GM23248 (cell line): ENCODE data around the gene AGAP6. TPM values are rescaled to one million over a fixed set of nuclear protein-coding genes. Genes with fewer than 3 reads are reported as not detected.
"Not testable (repeated sequence)": the region's sequence is repeated elsewhere in the genome, so short reads cannot be mapped to it uniquely, and the experiment has no call there.

Experiments
- DNase-seq: peaks from one replicate; pipeline ENCODE4 v3.0.0-alpha.2; 2015
- H2AFZ ChIP-seq: fragments of 200-600 bp; sonication (generic); 2 replicates; pipeline ENCODE4 v1.6.1; 2016; ENCODE audit warnings: antibody characterized with exemption
- H3F3A ChIP-seq: fragments of 200-600 bp; sonication (generic); 2 replicates; pipeline ENCODE4 v1.6.1; 2016; ENCODE audit warnings: mild to moderate bottlenecking, antibody characterized with exemption, mixed run types; ENCODE audit not compliant: insufficient read depth
- H3K27ac ChIP-seq: fragments of 200-600 bp; sonication (generic); 2 replicates; pipeline ENCODE4 v1.5.1; 2016; ENCODE audit warnings: mild to moderate bottlenecking
- H3K27me3 ChIP-seq: fragments of 200-600 bp; sonication (generic); replicated peaks from 2 replicates; pipeline ENCODE4 v1.6.1; 2016; ENCODE audit warnings: mild to moderate bottlenecking; ENCODE audit not compliant: insufficient read depth
- H3K36me3 ChIP-seq: fragments of 200-600 bp; sonication (generic); 2 replicates; pipeline ENCODE4 v1.6.1; 2016; ENCODE audit warnings: low read depth, mild to moderate bottlenecking
- H3K4me1 ChIP-seq: fragments of 200-600 bp; sonication (generic); 2 replicates; pipeline ENCODE4 v1.6.1; 2016; ENCODE audit warnings: mild to moderate bottlenecking; ENCODE audit not compliant: insufficient read depth
- H3K4me2 ChIP-seq: fragments of 200-600 bp; sonication (generic); one replicate; pipeline ENCODE4 v1.6.1; 2016; ENCODE audit warnings: mild to moderate bottlenecking; ENCODE audit not compliant: unreplicated experiment
- H3K4me3 ChIP-seq: fragments of 200-600 bp; sonication (generic); 2 replicates; pipeline ENCODE4 v1.5.1; 2016; ENCODE audit warnings: mild to moderate bottlenecking
- H3K79me2 ChIP-seq: fragments of 200-600 bp; sonication (generic); 2 replicates; pipeline ENCODE4 v1.6.1; 2016; ENCODE audit warnings: mild to moderate bottlenecking; ENCODE audit not compliant: insufficient read depth
- H3K9ac ChIP-seq: fragments of 200-600 bp; sonication (generic); 2 replicates; pipeline ENCODE4 v1.6.1; 2016; ENCODE audit warnings: mild to moderate bottlenecking
- H3K9me2 ChIP-seq: fragments of 200-600 bp; sonication (generic); 2 replicates; pipeline ENCODE4 v1.6.1; 2016; ENCODE audit warnings: mixed run types, mild to moderate bottlenecking, moderate library complexity; ENCODE audit not compliant: insufficient read depth
- H3K9me3 ChIP-seq: fragments of 200-600 bp; sonication (generic); one replicate; pipeline ENCODE4 v1.6.1; 2017; ENCODE audit warnings: low read depth
- H4K20me1 ChIP-seq: fragments of 200-600 bp; sonication (generic); 2 replicates; pipeline ENCODE4 v1.6.0; 2016; ENCODE audit not compliant: insufficient read depth
- EZH2 ChIP-seq: fragments of 200-600 bp; sonication (generic); IDR thresholded peaks from 2 replicates; pipeline ENCODE4 v1.6.1; 2018; ENCODE audit warnings: antibody characterized with exemption, mild to moderate bottlenecking; ENCODE audit not compliant: insufficient read depth, poor library complexity, severe bottlenecking
- EZH2phosphoT487 ChIP-seq: fragments of 200-600 bp; sonication (generic); IDR thresholded peaks from 2 replicates; pipeline ENCODE4 v1.6.1; 2018; ENCODE audit warnings: antibody characterized with exemption, moderate library complexity, mild to moderate bottlenecking, low read depth; ENCODE audit not compliant: insufficient read depth
- WGBS, 2 experiments: methylation state at CpG; one replicate each; pipeline ENCODE4 v1.1.6; 2015 to 2017; ENCODE audit warnings: low lambda C conversion rate in 2 of 2, low coverage in 1 of 2; ENCODE audit errors: missing lambda C conversion rate in 2 of 2; 5-methylcytosine and 5-hydroxymethylcytosine counted together
- in situ Hi-C: fragments of 300-500 bp; cut with MboI; formaldehyde crosslinking; loops from 2 replicates; pipeline ENCODE4 v1.15.0; 2020
- polyA plus RNA-seq: library from polyadenylated mRNA; unstranded; fragments of >200 nt; fragmentation: Nextera tagmentation; extraction: Ambion mirVana; gene quantifications from 2 replicates; pipeline ENCODE4 v1.2.1, GENCODE V29; 2016
- total RNA-seq: library from RNA; depleted of rRNA; stranded (reverse); fragments of >200 nt; shearing (Covaris generic); gene quantifications from 2 replicates; pipeline ENCODE4 v1.2.3, GENCODE V29; 2014

The AGAP6 gene
- total and polyA plus RNA-seq, 2 experiments from 2014 or later, result 4.7 to 4.9 TPM

DNA sequence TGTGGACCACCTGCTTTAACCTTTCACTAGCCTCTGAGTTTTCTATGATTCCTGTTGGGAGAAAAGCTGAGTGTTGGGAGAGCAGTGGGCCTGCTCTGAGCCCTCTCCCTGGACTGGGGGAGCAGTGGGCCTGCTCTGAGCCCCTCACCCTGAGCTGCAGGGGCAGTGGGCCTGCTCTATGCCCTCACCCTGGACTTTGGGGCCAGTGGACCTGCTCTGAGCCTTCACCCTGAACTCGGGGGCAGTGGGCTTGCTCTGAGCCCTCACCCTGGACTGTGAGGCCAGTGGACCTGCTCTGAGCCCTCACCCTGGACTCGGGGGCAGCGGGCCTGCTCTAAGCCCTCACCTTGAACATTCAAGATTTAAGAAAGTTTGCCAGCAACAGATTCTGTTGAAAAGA lies 33.4 kb downstream of the AGAP6 start:
- H3K4me3 ChIP-seq, result no peak overlapping the region
- H3K27ac ChIP-seq, result no peak overlapping the region
- in situ Hi-C loops, result no loop called here
- DNase-seq, result no peak
- 0 out of 2 replicates have a peak, but pooled peaks cover 9% of the 10 kb centered on the region for H3K27me3 ChIP-seq
- H3K4me1 ChIP-seq, result peaks cover 6% of the 10 kb centered on the region; the same call in 1 of the 2 replicates
- H3K36me3 ChIP-seq, result no peaks in the 10 kb centered on the region
- H3K9me2 ChIP-seq, result no peaks in the 10 kb centered on the region
- WGBS, 2 experiments, result 46 to 56% methylated on average over 3 of the region's 3 CpGs
- no peaks in the 10 kb centered on the region for H3K79me2 ChIP-seq
- TF ChIP-seq EZH2, result no peak
- no peak for TF ChIP-seq EZH2phosphoT487
- H3K4me2 ChIP-seq, result no peak overlapping the region
- H3F3A ChIP-seq, result no peaks in the 10 kb centered on the region
- H3K9ac ChIP-seq, result no peak overlapping the region
- H3K9me3 ChIP-seq, result no peaks in the 10 kb centered on the region
- no peaks in the 10 kb centered on the region for H4K20me1 ChIP-seq
- H2AFZ ChIP-seq, result no peak overlapping the region

DNA sequence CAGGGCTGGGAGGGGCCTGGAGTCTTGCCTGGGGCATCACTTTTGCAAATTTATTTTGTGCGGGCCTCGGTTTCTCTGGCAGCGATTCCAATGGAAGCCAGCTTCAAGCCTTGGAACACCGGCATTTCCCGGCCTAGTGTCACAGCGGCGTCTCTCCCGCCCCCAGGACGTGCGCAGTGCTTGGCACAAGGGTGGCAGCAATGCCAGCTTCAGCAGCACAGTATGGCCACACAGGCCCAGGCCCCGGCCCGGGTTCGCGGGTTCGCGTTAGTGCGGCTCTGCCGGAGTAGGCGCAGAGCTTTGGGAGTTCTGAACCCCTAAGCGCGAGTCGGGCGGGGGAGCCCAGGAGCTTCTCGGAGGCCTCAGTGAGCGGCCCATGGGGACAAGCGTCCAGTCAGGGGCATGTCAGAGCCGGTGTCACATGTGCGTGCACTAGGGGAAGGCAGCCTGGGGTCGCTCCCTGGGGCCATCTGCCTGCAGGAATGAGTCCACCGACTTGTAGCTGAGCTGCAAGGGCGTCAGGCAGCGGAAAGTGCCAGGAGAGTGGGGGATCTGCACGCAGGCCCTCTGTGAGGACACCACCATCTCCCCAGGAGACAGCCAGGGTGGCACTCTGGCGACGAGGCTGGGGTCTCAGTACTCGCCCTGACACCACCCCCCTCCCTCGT lies 36.6 kb downstream of the AGAP6 start:
- H3K27ac ChIP-seq, H3K9me3 ChIP-seq, H4K20me1 ChIP-seq, H3F3A ChIP-seq, H2AFZ ChIP-seq, H3K4me3 ChIP-seq, H3K27me3 ChIP-seq, H3K9me2 ChIP-seq, H3K79me2 ChIP-seq, H3K36me3 ChIP-seq, in situ Hi-C loops, H3K4me1 ChIP-seq, H3K4me2 ChIP-seq, DNase-seq, H3K9ac ChIP-seq: not testable (repeated sequence)
- 15 to 24% methylated on average over 30 to 32 of the region's 37 CpGs for WGBS, 2 experiments

DNA sequence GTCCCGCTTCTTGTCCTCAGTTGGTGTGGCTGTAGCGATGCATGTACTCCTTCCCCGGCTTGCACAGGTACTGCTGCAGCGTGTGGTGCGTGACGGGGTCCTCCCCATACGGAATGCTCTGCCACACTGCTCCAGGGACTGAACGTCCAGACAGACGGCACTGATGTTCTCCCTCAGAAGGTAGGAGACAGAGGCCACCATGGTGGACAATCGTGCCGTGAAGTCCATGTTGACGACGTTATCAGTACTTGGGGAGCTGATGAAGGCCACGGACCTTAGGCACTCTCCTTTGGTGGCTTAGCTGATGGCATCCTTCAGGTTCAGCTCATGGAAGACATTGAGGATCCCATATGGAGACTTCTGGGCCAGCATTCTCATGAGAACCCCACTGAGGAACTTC lies 37.4 kb downstream of the AGAP6 start:
- in situ Hi-C loops, result no loop called here
- H3F3A ChIP-seq, result no peaks in the 10 kb centered on the region
- H3K4me2 ChIP-seq, result no peak overlapping the region
- no peaks in the 10 kb centered on the region for H3K4me1 ChIP-seq
- no peaks in the 10 kb centered on the region for H4K20me1 ChIP-seq
- no peak overlapping the region for H3K4me3 ChIP-seq
- H3K27me3 ChIP-seq, result 0 out of 2 replicates have a peak, but pooled peaks cover 9% of the 10 kb centered on the region
- H3K27ac ChIP-seq, result no peak overlapping the region
- H3K36me3 ChIP-seq, result no peaks in the 10 kb centered on the region
- H3K9me3 ChIP-seq, result no peaks in the 10 kb centered on the region
- no peak for TF ChIP-seq EZH2phosphoT487
- TF ChIP-seq EZH2, result no peak
- H3K79me2 ChIP-seq, result no peaks in the 10 kb centered on the region
- H2AFZ ChIP-seq, result no peak overlapping the region
- no peak overlapping the region for H3K9ac ChIP-seq
- no peak for DNase-seq
- H3K9me2 ChIP-seq, result no peaks in the 10 kb centered on the region
- WGBS, 2 experiments, result 90 to 91% methylated on average over 14 of the region's 14 CpGs

DNA sequence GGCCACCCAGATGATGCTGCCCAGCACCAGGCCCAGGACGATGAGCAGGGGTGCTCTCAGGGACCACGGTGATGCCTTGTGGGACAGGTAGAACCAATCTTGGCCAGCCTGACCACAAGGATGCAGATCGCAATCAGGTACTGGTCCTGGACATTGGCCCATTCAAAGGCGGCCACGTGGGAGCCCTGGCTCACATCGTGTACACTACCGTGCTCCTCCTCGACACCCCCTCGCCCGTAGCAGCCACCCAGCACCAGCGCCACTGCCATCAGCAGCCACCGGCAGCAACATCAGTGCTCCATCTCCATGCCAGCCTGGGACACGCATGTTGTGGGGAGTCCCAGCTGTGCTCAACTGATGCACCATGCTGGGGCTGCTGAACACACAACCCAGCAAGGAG lies 39.0 kb downstream of the AGAP6 start:
- no peaks in the 10 kb centered on the region for H4K20me1 ChIP-seq
- H2AFZ ChIP-seq, result no peak overlapping the region
- H3K27me3 ChIP-seq, result 0 out of 2 replicates have a peak, but pooled peaks cover 9% of the 10 kb centered on the region
- H3K36me3 ChIP-seq, result no peaks in the 10 kb centered on the region
- in situ Hi-C loops, result no loop called here
- WGBS, 2 experiments, result 69 to 74% methylated on average over 10 to 13 of the region's 13 CpGs
- DNase-seq, result no peak
- H3K9me2 ChIP-seq, result no peaks in the 10 kb centered on the region
- no peaks in the 10 kb centered on the region for H3F3A ChIP-seq
- H3K4me2 ChIP-seq, result no peak overlapping the region
- H3K9me3 ChIP-seq, result no peaks in the 10 kb centered on the region
- no peaks in the 10 kb centered on the region for H3K4me1 ChIP-seq
- no peak for TF ChIP-seq EZH2phosphoT487
- H3K27ac ChIP-seq, result no peak overlapping the region
- no peaks in the 10 kb centered on the region for H3K79me2 ChIP-seq
- no peak overlapping the region for H3K4me3 ChIP-seq
- no peak overlapping the region for H3K9ac ChIP-seq

DNA sequence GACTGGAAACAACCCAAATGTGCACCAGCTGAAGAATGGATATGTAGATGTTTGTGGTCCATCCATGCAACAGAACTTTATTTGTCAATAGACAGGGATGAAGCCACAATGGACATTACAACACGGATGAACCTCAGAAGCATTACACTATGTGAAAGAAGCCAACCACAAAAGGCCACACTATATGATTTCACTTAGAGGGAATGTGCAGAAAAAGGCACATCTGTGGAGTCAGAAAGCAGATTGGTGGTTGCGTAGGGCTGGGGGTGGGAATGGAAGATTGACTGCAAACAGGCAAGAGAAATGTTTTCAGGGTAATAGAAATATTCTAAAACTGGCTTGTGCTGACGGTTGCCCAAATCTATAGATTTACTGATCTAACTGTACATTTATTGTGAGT lies 45.3 kb downstream of the AGAP6 start:
- 24 to 37% methylated on average over 3 of the region's 3 CpGs for WGBS, 2 experiments
- Histone ChIP-seq H3K9ac (no peak overlapping the region), H3K27me3 (peaks cover 5% of the 10 kb centered on the region; the same call in 1 of the 2 replicates), H2AFZ (no peak overlapping the region), H3K36me3 (no peaks in the 10 kb centered on the region), H3K4me3 (no peak overlapping the region), H3K4me1 (peaks cover 4% of the 10 kb centered on the region), H3K79me2 (no peaks in the 10 kb centered on the region), H3K27ac (no peak overlapping the region), H3F3A (0 out of 2 replicates have a peak, but pooled peaks cover 4% of the 10 kb centered on the region), H3K9me2 (peaks cover 5% of the 10 kb centered on the region; the same call in 1 of the 2 replicates), H3K9me3 (no peaks in the 10 kb centered on the region), H4K20me1 (no peaks in the 10 kb centered on the region), H3K4me2 (no peak overlapping the region)
- TF ChIP-seq EZH2phosphoT487 (no peak), EZH2 (no peak)
- peak; percentile 83 for DNase-seq
- in situ Hi-C loops, result no loop called here

DNA sequence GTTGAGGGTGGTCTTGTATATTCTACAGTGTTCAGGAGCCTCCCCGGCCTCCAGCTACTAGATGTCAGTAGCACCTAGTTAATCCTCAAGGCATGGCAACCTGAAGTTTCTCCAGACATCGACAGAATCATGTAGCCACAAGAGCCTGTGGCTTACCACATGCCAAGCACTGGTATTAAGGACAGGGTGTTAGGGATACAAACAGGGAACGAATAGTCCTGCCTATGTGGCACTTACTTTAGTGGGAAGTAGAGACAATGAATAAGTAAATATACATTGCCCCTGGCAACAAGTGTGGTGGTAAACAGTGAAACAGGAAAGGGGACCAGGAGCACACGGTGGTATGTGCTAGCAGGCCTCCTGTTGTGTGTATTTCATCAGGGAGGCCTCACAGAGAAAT lies 47.1 kb downstream of the AGAP6 start:
- H3K9ac ChIP-seq, H2AFZ ChIP-seq, DNase-seq, H3K9me2 ChIP-seq, H4K20me1 ChIP-seq, H3K27me3 ChIP-seq, H3K4me3 ChIP-seq, H3K27ac ChIP-seq, H3K4me2 ChIP-seq, H3K79me2 ChIP-seq, H3K4me1 ChIP-seq, H3K9me3 ChIP-seq, H3K36me3 ChIP-seq, H3F3A ChIP-seq, in situ Hi-C loops: not testable (repeated sequence)
- WGBS, 2 experiments, result 38 to 44% methylated on average over 4 of the region's 4 CpGs
